Measurements from ENCODE around the gene ZGRF1. TPM values are rescaled to one million over a fixed set of nuclear protein-coding genes. Genes with fewer than 3 reads are reported as not detected.

The ZGRF1 gene, protein sequence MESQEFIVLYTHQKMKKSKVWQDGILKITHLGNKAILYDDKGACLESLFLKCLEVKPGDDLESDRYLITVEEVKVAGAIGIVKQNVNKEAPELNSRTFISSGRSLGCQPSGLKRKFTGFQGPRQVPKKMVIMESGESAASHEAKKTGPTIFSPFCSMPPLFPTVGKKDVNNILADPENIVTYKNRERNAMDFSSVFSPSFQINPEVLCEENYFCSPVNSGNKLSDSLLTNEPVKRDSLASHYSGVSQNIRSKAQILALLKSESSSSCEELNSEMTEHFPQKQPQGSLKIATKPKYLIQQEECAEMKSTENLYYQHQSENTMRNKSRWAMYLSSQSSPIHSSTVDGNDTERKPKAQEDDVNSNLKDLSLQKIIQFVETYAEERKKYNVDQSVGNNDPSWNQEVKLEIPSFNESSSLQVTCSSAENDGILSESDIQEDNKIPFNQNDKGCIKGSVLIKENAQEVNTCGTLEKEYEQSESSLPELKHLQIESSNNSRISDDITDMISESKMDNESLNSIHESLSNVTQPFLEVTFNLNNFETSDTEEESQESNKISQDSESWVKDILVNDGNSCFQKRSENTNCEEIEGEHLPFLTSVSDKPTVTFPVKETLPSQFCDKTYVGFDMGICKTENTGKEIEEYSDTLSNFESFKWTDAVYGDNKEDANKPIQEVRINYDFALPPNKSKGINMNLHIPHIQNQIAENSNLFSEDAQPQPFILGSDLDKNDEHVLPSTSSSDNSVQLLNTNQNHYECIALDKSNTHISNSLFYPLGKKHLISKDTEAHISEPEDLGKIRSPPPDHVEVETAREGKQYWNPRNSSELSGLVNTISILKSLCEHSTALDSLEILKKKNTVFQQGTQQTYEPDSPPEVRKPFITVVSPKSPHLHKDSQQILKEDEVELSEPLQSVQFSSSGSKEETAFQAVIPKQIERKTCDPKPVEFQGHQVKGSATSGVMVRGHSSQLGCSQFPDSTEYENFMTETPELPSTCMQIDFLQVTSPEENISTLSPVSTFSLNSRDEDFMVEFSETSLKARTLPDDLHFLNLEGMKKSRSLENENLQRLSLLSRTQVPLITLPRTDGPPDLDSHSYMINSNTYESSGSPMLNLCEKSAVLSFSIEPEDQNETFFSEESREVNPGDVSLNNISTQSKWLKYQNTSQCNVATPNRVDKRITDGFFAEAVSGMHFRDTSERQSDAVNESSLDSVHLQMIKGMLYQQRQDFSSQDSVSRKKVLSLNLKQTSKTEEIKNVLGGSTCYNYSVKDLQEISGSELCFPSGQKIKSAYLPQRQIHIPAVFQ (N-terminal part only)
- 28.8 TPM for polyA plus RNA-seq (2013, experiment 1 of 2)
- polyA plus RNA-seq (2013, experiment 2 of 2), result 27.5 TPM

DNA sequence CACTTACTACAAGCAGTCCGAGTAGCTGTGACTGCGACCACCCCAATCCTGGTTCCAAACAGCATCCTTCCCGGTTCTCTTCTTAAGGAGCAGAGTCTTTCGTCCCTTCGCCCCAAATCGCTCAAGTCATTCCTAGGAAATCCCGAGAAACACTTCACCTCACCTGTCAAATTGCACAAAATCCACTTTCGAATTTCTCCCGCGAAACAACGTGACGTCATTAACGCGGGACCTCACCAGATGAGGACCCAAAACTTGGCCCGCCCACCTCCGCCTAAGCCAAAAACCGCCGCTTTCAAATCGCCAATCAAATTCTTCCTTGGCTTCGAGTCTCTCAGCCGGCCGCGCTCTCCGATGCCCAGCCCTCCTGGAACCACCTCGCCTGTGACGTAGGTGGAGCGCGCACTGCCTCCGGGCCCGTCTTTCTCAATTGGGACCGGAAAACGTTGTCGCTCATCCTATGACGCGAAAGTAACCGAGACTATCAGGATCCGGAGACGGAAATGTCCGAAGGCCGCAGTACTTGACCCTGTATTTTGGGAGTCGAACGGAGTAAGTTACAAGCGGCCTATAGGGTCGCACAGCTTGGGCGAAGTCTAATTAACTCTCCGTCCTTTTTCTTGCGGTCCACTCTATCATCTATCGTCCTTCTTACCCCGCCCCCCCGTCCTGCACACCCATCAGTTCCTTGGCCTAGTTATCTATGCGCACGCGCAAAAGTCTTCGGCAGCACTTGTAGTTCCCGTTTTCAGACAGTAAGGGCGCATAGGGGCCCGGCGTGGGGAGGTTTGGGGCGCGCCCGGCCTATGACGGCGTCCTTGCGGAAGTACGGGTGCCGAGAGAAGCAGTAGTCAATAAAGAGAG lies at the start of gene ZGRF1, which contains the start of gene LARP7:
Gene ZGRF1, minus strand, starts transcription at position 222 of the 864 bp plus-strand sequence. CDS start 3,733 bp downstream, outside the sequence.
Gene LARP7, plus strand, starts transcription at position 456 of the 864 bp plus-strand sequence. CDS start 7,527 bp downstream, outside the sequence.
- Histone ChIP-seq H3K23ac (ENCODE audit: low read length) (no peak within 1 kb of the TSS), H2AK5ac (ENCODE audit: low read length) (no peak within 1 kb of the TSS), H3K4ac (ENCODE audit: low read depth, low read length) (no peak within 1 kb of the TSS), H3K4me3 (ENCODE audit: low read length) (peak within 1 kb of the TSS; percentile 96), H3K79me2 (ENCODE audit: control insufficient read depth, insufficient read depth, low read length) (peaks cover 36% of the 10 kb centered on the region), H4K8ac (ENCODE audit: low read depth, low read length) (peak within 1 kb of the TSS; percentile 98), H2BK15ac (replicated peaks; ENCODE audit: low read depth) (no peak within 1 kb of the TSS), H2BK5ac (ENCODE audit: low read length) (peak within 1 kb of the TSS; percentile 17), H4K5ac (ENCODE audit: low read length) (no peak within 1 kb of the TSS), H3K27ac (ENCODE audit: low read depth, low read length) (peak within 1 kb of the TSS; percentile 86), H3K79me1 (ENCODE audit: low read length) (peaks cover 7% of the 10 kb centered on the region), H3K4me2 (ENCODE audit: low read length) (peak within 1 kb of the TSS; percentile 87), H3K9ac (ENCODE audit: low read length) (peak within 1 kb of the TSS; percentile 90), H3K4me1 (ENCODE audit: control insufficient read depth, low read depth, low read length) (peaks cover 6% of the 10 kb centered on the region), H3K56ac (ENCODE audit: low read length) (peak within 1 kb of the TSS; percentile 92), H2BK120ac (ENCODE audit: low read depth, low read length) (no peak within 1 kb of the TSS), H3K36me3 (ENCODE audit: control insufficient read depth, insufficient read depth, low read length) (no peaks in the 10 kb centered on the region), H3K27me3 (ENCODE audit: insufficient read depth, low read length, poor library complexity) (no peaks in the 10 kb centered on the region), H3K18ac (ENCODE audit: low read length) (peak within 1 kb of the TSS; percentile 29)
- WGBS (ENCODE audit: extremely low coverage, insufficient coverage, low lambda C conversion rate), result no CpG with 5 or more reads among the region's 66 CpGs
- DNase-seq, result peak; percentile 100

DNA sequence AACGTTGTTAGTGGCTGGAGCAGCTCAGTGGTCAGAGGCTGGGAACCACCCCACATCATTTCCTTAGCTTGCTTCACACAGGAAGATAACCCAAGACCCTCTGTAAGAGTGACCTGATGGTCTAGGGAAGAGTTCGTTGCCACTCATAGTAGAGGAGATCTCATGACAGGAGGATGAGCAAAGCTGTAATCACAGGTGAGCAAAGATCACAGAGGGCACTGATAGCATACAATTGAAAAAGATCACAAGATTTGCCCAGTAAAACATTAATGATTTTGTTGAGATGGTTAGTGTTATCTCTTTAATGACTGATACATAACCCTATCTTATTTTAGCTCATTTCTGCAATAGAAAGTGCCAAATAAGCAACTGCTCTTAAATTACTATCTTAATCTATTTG lies 44.3 kb upstream of the ZGRF1 start:
- no peak overlapping the region for H3K56ac ChIP-seq (ENCODE audit: low read length)
- no peaks in the 10 kb centered on the region for H3K79me2 ChIP-seq (ENCODE audit: control insufficient read depth, insufficient read depth, low read length)
- no peak overlapping the region for H4K8ac ChIP-seq (ENCODE audit: low read depth, low read length)
- no CpG with 5 or more reads among the region's 2 CpGs for WGBS (ENCODE audit: extremely low coverage, insufficient coverage, low lambda C conversion rate)
- no peak overlapping the region for H3K4me3 ChIP-seq (ENCODE audit: low read length)
- no peak overlapping the region for H2BK5ac ChIP-seq (ENCODE audit: low read length)
- H3K23ac ChIP-seq (ENCODE audit: low read length), result no peak overlapping the region
- no peak overlapping the region for H4K5ac ChIP-seq (ENCODE audit: low read length)
- H3K79me1 ChIP-seq (ENCODE audit: low read length), result no peaks in the 10 kb centered on the region
- no peaks in the 10 kb centered on the region for H3K27me3 ChIP-seq (ENCODE audit: insufficient read depth, low read length, poor library complexity)
- H3K4me2 ChIP-seq (ENCODE audit: low read length), result no peak overlapping the region
- H3K4me1 ChIP-seq (ENCODE audit: control insufficient read depth, low read depth, low read length), result peaks cover 2% of the 10 kb centered on the region
- no peak overlapping the region for H2AK5ac ChIP-seq (ENCODE audit: low read length)
- no peak overlapping the region for H2BK15ac ChIP-seq (replicated peaks; ENCODE audit: low read depth)
- H3K18ac ChIP-seq (ENCODE audit: low read length), result no peak overlapping the region
- DNase-seq, result peak; percentile 41
- H3K9ac ChIP-seq (ENCODE audit: low read length), result no peak overlapping the region
- no peak overlapping the region for H2BK120ac ChIP-seq (ENCODE audit: low read depth, low read length)
- H3K27ac ChIP-seq (ENCODE audit: low read depth, low read length), result no peak overlapping the region
- H3K36me3 ChIP-seq (ENCODE audit: control insufficient read depth, insufficient read depth, low read length), result no peaks in the 10 kb centered on the region
- H3K4ac ChIP-seq (ENCODE audit: low read depth, low read length), result no peak overlapping the region

DNA sequence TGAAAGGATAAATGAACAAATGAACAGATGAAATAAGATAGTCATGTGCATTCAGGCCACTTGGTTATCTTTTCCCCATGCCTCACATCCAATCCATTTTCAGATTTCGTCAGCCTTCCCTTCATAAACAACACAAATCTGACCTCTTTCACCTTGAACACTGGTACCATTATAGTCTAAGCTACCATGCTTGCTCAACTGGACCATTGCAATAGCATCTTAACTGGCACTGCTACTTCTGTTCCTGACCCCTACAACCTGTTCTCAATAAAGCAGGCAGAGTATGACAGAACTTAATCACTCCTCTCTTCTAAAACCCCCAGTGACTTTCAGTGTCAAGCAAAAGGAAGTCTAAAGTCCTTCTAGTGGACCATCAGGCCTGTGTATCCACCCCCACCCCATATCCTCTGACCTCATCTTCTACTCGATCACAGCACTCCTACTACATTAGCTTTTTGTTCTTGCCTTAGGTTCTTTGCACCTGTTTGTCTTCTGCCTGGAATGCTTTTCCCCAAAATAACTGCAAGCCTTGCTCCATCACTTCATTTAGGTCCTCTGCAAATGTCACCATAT lies 40.9 kb upstream of the ZGRF1 start:
- no peak overlapping the region for H2BK15ac ChIP-seq (replicated peaks; ENCODE audit: low read depth)
- peak overlapping the region; percentile 96 for H2AK5ac ChIP-seq (ENCODE audit: low read length)
- no peaks in the 10 kb centered on the region for H3K79me2 ChIP-seq (ENCODE audit: control insufficient read depth, insufficient read depth, low read length)
- H3K79me1 ChIP-seq (ENCODE audit: low read length), result no peaks in the 10 kb centered on the region
- no CpG with 5 or more reads among the region's 2 CpGs for WGBS (ENCODE audit: extremely low coverage, insufficient coverage, low lambda C conversion rate)
- peaks cover 5% of the 10 kb centered on the region for H3K4me1 ChIP-seq (ENCODE audit: control insufficient read depth, low read depth, low read length)
- no peak overlapping the region for H2BK120ac ChIP-seq (ENCODE audit: low read depth, low read length)
- no peak overlapping the region for H3K56ac ChIP-seq (ENCODE audit: low read length)
- no peak overlapping the region for H3K4me2 ChIP-seq (ENCODE audit: low read length)
- H3K4ac ChIP-seq (ENCODE audit: low read depth, low read length), result no peak overlapping the region
- H3K27me3 ChIP-seq (ENCODE audit: insufficient read depth, low read length, poor library complexity), result no peaks in the 10 kb centered on the region
- H4K5ac ChIP-seq (ENCODE audit: low read length), result no peak overlapping the region
- no peak overlapping the region for H3K4me3 ChIP-seq (ENCODE audit: low read length)
- no peaks in the 10 kb centered on the region for H3K36me3 ChIP-seq (ENCODE audit: control insufficient read depth, insufficient read depth, low read length)
- no peak overlapping the region for H3K18ac ChIP-seq (ENCODE audit: low read length)
- no peak overlapping the region for H4K8ac ChIP-seq (ENCODE audit: low read depth, low read length)
- H3K27ac ChIP-seq (ENCODE audit: low read depth, low read length), result no peak overlapping the region
- no peak overlapping the region for H3K9ac ChIP-seq (ENCODE audit: low read length)
- H3K23ac ChIP-seq (ENCODE audit: low read length), result peak overlapping the region; percentile 24
- no peak for DNase-seq
- peak overlapping the region; percentile 41 for H2BK5ac ChIP-seq (ENCODE audit: low read length)

DNA sequence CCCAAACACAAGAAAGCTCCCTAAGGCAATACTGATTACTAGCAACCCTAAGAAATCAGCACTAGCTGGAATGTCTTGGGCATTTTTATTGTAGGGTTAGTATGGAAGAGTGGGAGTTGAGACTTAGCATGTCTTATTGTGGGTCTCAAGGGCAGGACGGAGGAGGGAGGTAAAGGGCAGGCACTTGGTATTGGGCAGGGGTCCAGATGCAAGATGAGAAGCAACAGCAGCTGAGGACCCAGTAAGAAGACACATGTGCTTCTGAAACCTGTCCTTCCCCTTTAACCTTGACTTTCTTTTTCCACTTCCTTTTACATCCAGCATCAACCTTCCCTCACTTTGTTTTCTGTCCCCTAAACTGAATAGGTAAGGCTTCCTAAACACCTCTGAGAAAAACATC lies 37.7 kb upstream of the ZGRF1 start:
- peaks cover 3% of the 10 kb centered on the region for H3K4me1 ChIP-seq (ENCODE audit: control insufficient read depth, low read depth, low read length)
- H2BK120ac ChIP-seq (ENCODE audit: low read depth, low read length), result no peak overlapping the region
- H2AK5ac ChIP-seq (ENCODE audit: low read length), result peak overlapping the region; percentile 90
- no peak overlapping the region for H3K18ac ChIP-seq (ENCODE audit: low read length)
- no peak overlapping the region for H3K4me3 ChIP-seq (ENCODE audit: low read length)
- no peak overlapping the region for H3K9ac ChIP-seq (ENCODE audit: low read length)
- H3K4me2 ChIP-seq (ENCODE audit: low read length), result no peak overlapping the region
- no peaks in the 10 kb centered on the region for H3K27me3 ChIP-seq (ENCODE audit: insufficient read depth, low read length, poor library complexity)
- H3K4ac ChIP-seq (ENCODE audit: low read depth, low read length), result peak overlapping the region; percentile 87
- H3K36me3 ChIP-seq (ENCODE audit: control insufficient read depth, insufficient read depth, low read length), result no peaks in the 10 kb centered on the region
- H2BK5ac ChIP-seq (ENCODE audit: low read length), result peak overlapping the region; percentile 71
- H4K8ac ChIP-seq (ENCODE audit: low read depth, low read length), result no peak overlapping the region
- H3K23ac ChIP-seq (ENCODE audit: low read length), result no peak overlapping the region
- H3K27ac ChIP-seq (ENCODE audit: low read depth, low read length), result no peak overlapping the region
- H4K5ac ChIP-seq (ENCODE audit: low read length), result no peak overlapping the region
- H3K56ac ChIP-seq (ENCODE audit: low read length), result peak overlapping the region; percentile 0
- no peaks in the 10 kb centered on the region for H3K79me2 ChIP-seq (ENCODE audit: control insufficient read depth, insufficient read depth, low read length)
- H2BK15ac ChIP-seq (replicated peaks; ENCODE audit: low read depth), result no peak overlapping the region
- WGBS (ENCODE audit: extremely low coverage, insufficient coverage, low lambda C conversion rate), result no CpG with 5 or more reads among the region's 1 CpG
- DNase-seq, result no peak
- no peaks in the 10 kb centered on the region for H3K79me1 ChIP-seq (ENCODE audit: low read length)

All from mesendoderm (in vitro differentiated cells).